ENCODE results near the gene HOXD12. TPM values are rescaled to one million over a fixed set of nuclear protein-coding genes. Genes with fewer than 3 reads are reported as not detected.
A peak's percentile ranks its signal among the peaks of the same experiment; 100 is the strongest.

Gene HOXD12
- total RNA-seq, 1 experiment from 2014 or later, result 0.13 TPM

GRCh38 chr2:176123411-176124109 lies 24.0 kb downstream of the HOXD12 start:
- no peak for TF ChIP-seq POLR2AphosphoS5 (IDR thresholded peaks at IDR 0.05; ENCODE audit: low read depth, low read length)
- no peak for TF ChIP-seq TCF7L2 (IDR thresholded peaks at IDR 0.05; ENCODE audit: low read depth, low read length)
- TF ChIP-seq REST (IDR thresholded peaks at IDR 0.05; ENCODE audit: insufficient read depth in 1 of 2, low read depth in 2 of 2, low read length in 1 of 2), result no peak
- POLR2A ChIA-PET, result no interaction called here
- in situ Hi-C loops (cut with HindIII; ENCODE audit: low pct_unique_long_range_greater_than_20kb, low sequenced_read_pairs) (no loop called here), intact Hi-C loops (cut with micrococcal nuclease; ENCODE audit: unreplicated experiment) (loop anchor here (10.0 kb wide), 1 partner anchor 691 kb away; no protein-coding TSS in a partner anchor)
- no peaks in the 10 kb centered on the region for H3K27me3 ChIP-seq (ENCODE audit: control insufficient read depth, insufficient read depth, low read length)
- H3K4me1 ChIP-seq (ENCODE audit: control insufficient read depth, insufficient read depth, low read length), result peaks cover 7% of the 10 kb centered on the region
- no peaks in the 10 kb centered on the region for H3K36me3 ChIP-seq (ENCODE audit: control insufficient read depth, insufficient read depth, low read length)
- H3K27ac ChIP-seq (ENCODE audit: low read length), result no peak overlapping the region
- CTCF ChIA-PET, result no interaction called here
- H3K4me3 ChIP-seq (ENCODE audit: low read depth in 2 of 2, low read length in 2 of 2), result peak overlapping the region in 1 of 2 experiments; percentile 33; a peak in 1 of 4 replicates
- ATAC-seq (no peak), DNase-seq (ENCODE audit: low read depth, low spot score) (no peak)
- no peaks in the 10 kb centered on the region for H3K9me3 ChIP-seq (ENCODE audit: control insufficient read depth, insufficient read depth, low read depth, low read length)
- BruUV-seq (replicated peaks), result no TSS peak

- H3K36me3 ChIP-seq (ENCODE audit: control insufficient read depth, insufficient read depth, low read length), result no peaks in the 10 kb centered on the region
- intact Hi-C loops (cut with micrococcal nuclease; ENCODE audit: unreplicated experiment), result loop anchor here (10.0 kb wide), 1 partner anchor 690 kb away; no protein-coding TSS in a partner anchor
- in situ Hi-C loops (cut with HindIII; ENCODE audit: low pct_unique_long_range_greater_than_20kb, low sequenced_read_pairs), result no loop called here
- ChIA-PET CTCF (interaction anchor here (0.6 to 1.2 kb wide), 2 partner anchors 247 to 530 kb away, joined by 3 to 4 read pairs; no protein-coding TSS in a partner anchor), POLR2A (no interaction called here)
- H3K9me3 ChIP-seq (ENCODE audit: control insufficient read depth, insufficient read depth, low read depth, low read length), result no peaks in the 10 kb centered on the region
- peaks cover 7% of the 10 kb centered on the region for H3K4me1 ChIP-seq (ENCODE audit: control insufficient read depth, insufficient read depth, low read length)
- no peak overlapping the region for H3K27ac ChIP-seq (ENCODE audit: low read length)
- no peak for DNase-seq (ENCODE audit: low read depth, low spot score)
- no TSS peak for BruUV-seq (replicated peaks)
- TF ChIP-seq SIN3A (IDR thresholded peaks at IDR 0.05; ENCODE audit: borderline replicate concordance, insufficient read depth, low read depth, low read length), result no peak
- no peak for TF ChIP-seq POLR2AphosphoS5 (IDR thresholded peaks at IDR 0.05; ENCODE audit: low read depth, low read length)
- TF ChIP-seq TCF7L2 (IDR thresholded peaks at IDR 0.05; ENCODE audit: low read depth, low read length), result no peak
- no peak for TF ChIP-seq CTCF (IDR thresholded peaks at IDR 0.05)
- no peak for TF ChIP-seq REST (IDR thresholded peaks at IDR 0.05; ENCODE audit: insufficient read depth in 1 of 2, low read depth in 2 of 2, low read length in 1 of 2)
- H3K4me3 ChIP-seq (ENCODE audit: low read depth in 2 of 2, low read length in 2 of 2), result no peak overlapping the region
- ATAC-seq, result no peak
- H3K27me3 ChIP-seq (ENCODE audit: control insufficient read depth, insufficient read depth, low read length), result no peaks in the 10 kb centered on the region
Measured at GRCh38 chr2:176124110-176124946, 24.7 kb downstream of the HOXD12 start.

Measured in Panc1 (cell line).